ENCODE data around the gene NCL.

DNA sequence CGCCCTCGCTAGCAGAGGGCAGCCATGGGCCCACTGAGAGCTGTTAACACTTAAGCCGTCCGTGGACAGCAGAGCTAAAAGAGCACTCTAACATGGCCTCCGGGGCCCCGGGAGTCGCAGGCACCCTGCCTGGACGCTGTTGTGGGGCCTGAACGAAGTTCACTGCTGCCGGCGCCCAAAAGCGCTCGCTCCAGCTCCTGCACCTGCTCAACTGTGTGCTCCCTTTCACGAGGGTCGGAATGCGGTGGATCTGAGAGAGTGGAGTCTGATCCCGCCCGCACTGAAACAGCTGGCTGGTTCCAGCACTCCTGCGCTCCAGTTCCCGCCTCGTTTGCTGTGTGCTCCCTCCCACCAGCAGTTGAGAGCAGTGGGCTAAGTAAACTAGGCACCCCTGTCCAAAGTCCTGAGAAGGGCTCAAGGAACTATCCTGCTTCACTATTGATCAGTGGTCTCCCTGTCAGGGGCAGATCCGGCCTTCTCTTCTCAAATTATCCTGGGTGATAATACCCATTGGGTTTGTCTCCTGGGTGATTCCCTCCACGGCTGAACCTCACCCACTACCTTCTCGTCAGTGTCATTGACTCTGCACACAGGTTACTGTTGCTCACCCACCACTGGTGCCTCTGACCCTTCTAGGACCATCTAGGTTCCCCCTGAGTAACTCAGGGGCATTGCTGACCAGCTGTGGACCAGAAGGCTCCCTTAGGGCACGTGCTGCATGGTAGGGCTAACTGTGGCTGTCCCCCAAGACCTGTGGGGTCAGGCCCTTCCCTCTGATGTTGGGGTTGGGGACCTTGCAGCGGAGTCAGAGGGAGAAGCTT, 45.3 kb downstream of the NCL start:
- TF ChIP-seq, protein P1, sequence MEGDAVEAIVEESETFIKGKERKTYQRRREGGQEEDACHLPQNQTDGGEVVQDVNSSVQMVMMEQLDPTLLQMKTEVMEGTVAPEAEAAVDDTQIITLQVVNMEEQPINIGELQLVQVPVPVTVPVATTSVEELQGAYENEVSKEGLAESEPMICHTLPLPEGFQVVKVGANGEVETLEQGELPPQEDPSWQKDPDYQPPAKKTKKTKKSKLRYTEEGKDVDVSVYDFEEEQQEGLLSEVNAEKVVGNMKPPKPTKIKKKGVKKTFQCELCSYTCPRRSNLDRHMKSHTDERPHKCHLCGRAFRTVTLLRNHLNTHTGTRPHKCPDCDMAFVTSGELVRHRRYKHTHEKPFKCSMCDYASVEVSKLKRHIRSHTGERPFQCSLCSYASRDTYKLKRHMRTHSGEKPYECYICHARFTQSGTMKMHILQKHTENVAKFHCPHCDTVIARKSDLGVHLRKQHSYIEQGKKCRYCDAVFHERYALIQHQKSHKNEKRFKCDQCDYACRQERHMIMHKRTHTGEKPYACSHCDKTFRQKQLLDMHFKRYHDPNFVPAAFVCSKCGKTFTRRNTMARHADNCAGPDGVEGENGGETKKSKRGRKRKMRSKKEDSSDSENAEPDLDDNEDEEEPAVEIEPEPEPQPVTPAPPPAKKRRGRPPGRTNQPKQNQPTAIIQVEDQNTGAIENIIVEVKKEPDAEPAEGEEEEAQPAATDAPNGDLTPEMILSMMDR (IDR thresholded peaks at IDR 0.05; ENCODE audit: insufficient read depth, low read length, poor library complexity, severe bottlenecking), result no peak
- TF ChIP-seq EZH2phosphoT487 (conservative IDR thresholded peaks at IDR 0.05; ENCODE audit: low read length), result no peak

All from SU-DHL-6 (cell line).